ENCODE data around the gene RAPGEF6.

DNA sequence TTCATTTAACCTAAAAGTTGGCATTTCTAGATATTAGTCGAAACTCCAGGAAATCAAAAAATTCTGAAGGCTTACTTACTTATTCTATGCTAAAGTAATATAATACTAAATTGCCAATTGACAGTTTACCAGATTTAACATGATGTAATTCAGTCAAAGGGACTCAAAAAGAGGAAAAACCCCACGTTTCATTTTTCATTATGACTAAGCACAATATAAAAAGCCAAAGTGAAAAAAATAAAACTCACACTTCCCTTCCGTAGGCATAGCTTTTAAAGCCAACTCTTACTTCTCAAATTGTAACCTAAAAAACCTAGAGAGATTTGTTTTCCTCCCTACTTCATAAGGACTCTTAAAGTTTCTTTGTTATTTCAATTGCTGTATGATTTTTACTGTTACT lies 146.6 kb downstream of the RAPGEF6 start:
- TF ChIP-seq EZH2 (IDR thresholded peaks at IDR 0.05; ENCODE audit: insufficient read depth, poor library complexity, severe bottlenecking) (no peak), EZH2phosphoT487 (IDR thresholded peaks at IDR 0.05; ENCODE audit: insufficient read depth, low read depth) (no peak)

Data from GM23248 (cell line).